IPS-18c (cell line): Measurements from ENCODE around the gene PTPN6.

ENCODE experiments used
- H3K4me3 ChIP-seq: 2 replicates; pipeline ENCODE4 v1.7.0; 2013; ENCODE audit warnings: low read depth, mild to moderate bottlenecking, low read length, moderate library complexity; ENCODE audit not compliant: insufficient read depth
- H3K9me3 ChIP-seq: one replicate; pipeline ENCODE4 v1.6.1; 2013; ENCODE audit warnings: mild to moderate bottlenecking, low read length, moderate library complexity; ENCODE audit not compliant: control insufficient read depth, insufficient read depth

Gene PTPN6

DNA sequence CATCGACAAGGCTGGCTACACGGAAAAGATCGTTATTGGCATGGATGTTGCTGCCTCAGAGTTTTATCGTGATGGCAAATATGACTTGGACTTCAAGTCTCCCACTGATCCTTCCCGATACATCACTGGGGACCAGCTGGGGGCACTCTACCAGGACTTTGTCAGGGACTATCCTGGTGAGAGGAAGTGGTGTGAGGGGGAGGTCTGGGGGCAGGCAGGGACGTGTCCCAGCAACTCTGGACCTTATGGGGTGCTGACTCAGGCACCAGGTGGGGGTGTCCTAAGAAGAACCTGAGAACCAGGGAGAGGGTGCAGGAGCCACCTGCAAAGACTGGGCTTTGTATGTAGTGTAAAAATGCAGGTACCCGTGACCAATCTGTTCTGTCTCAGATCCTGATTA is 31.6 kb upstream of the PTPN6 start:
- Histone ChIP-seq H3K9me3 (no peaks in the 10 kb centered on the region), H3K4me3 (no peak overlapping the region)

DNA sequence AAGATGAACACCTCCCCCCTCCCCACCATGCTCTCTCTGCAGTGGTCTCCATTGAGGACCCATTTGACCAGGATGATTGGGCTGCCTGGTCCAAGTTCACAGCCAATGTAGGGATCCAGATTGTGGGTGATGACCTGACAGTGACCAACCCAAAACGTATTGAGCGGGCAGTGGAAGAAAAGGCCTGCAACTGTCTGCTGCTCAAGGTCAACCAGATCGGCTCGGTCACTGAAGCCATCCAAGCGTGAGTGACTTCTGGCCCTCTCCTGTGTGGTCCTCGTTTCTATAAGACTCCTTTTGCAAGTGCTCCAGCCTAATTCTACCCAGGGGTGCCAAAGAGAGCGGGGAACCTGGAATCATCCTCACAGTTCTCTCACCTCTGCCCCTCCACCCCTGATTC is 29.6 kb upstream of the PTPN6 start:
- Histone ChIP-seq H3K4me3 (no peak overlapping the region), H3K9me3 (no peaks in the 10 kb centered on the region)

DNA sequence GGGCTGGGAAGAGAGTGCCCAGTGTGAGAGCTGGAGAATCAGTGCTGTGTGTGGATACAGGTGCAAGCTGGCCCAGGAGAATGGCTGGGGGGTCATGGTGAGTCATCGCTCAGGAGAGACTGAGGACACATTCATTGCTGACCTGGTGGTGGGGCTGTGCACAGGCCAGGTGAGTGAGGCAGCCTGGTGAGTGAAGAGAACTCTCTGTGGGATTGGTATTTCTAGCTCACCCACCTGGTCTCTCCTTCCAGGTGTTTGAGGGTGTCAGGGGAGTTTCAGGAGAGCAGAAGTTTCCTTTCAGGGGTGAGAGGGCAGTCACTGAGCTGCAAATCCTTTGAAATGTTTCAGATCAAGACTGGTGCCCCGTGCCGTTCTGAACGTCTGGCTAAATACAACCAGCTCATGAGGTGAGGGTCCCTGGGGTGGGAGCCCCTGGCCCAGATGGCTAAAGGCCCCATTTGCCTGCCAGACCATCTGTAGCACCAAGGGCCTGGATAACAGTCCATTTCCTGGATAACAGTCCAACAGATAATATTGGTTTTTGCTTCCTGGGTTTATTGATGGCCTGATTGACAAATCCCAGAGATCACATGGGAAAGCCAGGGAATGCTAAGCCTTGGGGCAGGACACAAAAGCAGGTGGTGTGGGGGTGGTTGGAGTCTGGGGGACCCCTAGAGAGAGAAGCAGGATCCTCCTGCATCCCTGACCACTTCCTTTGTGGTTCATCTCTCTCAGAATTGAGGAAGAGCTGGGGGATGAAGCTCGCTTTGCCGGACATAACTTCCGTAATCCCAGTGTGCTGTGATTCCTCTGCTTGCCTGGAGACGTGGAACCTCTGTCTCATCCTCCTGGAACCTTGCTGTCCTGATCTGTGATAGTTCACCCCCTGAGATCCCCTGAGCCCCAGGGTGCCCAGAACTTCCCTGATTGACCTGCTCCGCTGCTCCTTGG is 28.9 kb upstream of the PTPN6 start:
- H3K9me3 ChIP-seq: no peaks in the 10 kb centered on the region
- no peak overlapping the region for H3K4me3 ChIP-seq

DNA sequence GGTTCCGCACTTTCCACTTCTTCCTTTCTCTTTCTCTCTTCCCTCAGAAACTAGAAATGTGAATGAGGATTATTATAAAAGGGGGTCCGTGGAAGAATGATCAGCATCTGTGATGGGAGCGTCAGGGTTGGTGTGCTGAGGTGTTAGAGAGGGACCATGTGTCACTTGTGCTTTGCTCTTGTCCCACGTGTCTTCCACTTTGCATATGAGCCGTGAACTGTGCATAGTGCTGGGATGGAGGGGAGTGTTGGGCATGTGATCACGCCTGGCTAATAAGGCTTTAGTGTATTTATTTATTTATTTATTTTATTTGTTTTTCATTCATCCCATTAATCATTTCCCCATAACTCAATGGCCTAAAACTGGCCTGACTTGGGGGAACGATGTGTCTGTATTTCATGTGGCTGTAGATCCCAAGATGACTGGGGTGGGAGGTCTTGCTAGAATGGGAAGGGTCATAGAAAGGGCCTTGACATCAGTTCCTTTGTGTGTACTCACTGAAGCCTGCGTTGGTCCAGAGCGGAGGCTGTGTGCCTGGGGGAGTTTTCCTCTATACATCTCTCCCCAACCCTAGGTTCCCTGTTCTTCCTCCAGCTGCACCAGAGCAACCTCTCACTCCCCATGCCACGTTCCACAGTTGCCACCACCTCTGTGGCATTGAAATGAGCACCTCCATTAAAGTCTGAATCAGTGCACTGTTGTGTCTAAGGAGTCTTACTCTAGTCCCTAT is 28.0 kb upstream of the PTPN6 start:
- H3K4me3 ChIP-seq: no peak overlapping the region
- no peaks in the 10 kb centered on the region for H3K9me3 ChIP-seq

DNA sequence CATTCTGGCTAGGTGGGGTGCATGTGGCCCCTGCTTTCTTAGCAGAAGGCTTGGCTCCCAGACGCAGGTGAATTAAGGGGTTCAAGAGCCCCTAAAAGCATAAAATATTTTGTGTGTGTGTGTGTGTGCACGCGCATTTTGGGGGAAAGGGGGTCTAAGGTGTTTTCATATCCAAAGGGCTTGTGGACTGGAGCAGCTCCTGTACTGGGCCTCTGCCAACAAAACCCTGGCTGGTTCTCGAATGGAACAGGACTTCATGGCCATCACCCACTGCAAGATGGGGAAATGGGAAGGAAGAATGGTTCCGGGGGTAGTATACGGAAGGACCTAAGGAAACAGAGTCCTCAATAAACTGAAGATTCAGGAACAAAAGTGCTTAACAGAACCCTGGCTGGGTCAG is 27.3 kb upstream of the PTPN6 start:
- Histone ChIP-seq H3K9me3 (no peaks in the 10 kb centered on the region), H3K4me3 (no peak overlapping the region)

DNA sequence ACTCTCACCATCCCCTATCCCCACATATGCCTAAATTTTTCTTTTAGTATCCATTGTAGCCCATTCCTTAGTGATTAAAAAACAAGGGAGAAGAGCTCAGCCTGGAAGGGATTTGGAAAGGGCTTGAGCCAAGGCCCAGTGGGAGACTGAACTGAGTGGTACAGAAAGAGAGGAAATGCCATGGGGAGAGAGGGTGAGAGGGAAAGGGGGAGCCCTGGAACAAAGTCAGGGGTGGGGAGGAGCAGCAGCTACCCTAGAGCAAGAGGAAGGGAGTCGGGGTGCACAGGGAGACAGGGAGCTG is 26.0 kb upstream of the PTPN6 start:
- peak overlapping the region; percentile 28; the same call in 1 of the 2 replicates for H3K4me3 ChIP-seq
- H3K9me3 ChIP-seq: no peaks in the 10 kb centered on the region

DNA sequence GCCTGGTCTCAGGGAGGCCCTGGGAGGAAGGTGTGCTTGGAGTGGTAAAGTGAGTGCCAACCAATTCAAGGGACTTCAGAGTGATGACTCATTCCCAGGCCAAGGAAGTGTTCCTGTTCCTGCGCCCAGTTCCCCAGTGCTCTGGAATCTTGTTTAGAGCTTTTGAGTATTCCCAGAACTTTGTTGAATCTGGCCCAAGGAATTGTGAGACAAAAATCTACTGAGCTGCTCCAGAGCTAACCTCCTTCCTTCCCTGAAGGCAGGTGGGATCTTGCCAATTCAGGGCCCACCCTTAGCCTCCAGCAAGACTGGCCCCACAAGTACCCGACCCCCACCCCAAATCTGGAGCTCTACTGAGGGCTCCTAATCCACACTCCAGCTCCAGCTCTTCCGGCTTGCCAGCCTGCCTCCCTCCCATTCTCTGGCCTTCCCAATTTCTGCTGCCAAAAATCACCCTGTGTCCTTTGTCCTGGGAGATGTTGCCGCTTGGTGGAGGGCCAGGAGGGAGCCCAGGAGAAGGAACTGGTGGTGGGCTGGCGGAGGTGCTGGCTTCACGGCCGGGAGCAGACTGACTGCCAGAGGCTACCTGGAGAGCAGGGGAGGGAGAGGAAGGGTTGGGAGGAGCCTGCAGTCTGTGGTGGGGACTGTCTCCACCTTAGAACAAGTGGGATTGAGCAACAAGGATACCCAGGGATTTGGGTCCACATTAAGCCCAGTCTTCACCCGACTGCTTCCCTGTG is 25.4 kb upstream of the PTPN6 start:
- Histone ChIP-seq H3K4me3 (peak overlapping the region; percentile 64), H3K9me3 (no peaks in the 10 kb centered on the region)

DNA sequence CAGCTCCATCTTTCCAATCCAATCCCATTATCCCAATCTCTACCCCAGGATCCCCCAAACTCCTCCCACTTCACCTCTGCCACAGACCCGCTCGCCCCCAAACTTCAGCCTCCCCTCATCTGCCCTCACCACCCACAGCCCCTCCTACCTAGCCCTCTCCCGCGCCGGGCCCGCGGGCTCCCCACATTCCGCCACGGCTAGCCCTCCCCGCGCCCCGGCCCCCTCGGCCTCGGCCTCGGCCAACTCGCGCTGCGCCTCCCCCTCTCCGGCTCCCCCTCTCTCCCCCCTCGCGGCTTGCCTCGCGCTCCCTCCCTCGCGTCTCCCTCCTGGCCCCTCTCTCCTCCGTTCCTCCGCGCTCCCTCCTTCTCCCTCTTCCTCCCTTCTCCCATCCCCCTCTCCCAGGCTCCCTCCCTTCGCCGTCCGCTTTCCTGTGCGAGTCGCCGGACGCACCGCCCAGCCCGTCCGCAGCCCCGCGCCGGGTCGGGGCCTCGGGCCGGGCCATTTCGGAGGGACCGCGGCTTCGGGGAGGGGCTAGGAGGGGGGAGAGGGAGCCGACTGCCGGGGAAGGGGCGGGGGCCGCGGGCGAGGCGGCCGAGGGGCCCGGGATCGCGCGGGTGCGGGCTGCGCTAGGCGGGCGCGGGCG is 23.7 kb upstream of the PTPN6 start, which contains the start of gene ATN1:
Gene ATN1, plus strand, starts transcription at position 581 of the 643 bp plus-strand sequence. CDS start 6,043 bp downstream, outside the sequence.
- no peaks in the 10 kb centered on the region for H3K9me3 ChIP-seq

DNA sequence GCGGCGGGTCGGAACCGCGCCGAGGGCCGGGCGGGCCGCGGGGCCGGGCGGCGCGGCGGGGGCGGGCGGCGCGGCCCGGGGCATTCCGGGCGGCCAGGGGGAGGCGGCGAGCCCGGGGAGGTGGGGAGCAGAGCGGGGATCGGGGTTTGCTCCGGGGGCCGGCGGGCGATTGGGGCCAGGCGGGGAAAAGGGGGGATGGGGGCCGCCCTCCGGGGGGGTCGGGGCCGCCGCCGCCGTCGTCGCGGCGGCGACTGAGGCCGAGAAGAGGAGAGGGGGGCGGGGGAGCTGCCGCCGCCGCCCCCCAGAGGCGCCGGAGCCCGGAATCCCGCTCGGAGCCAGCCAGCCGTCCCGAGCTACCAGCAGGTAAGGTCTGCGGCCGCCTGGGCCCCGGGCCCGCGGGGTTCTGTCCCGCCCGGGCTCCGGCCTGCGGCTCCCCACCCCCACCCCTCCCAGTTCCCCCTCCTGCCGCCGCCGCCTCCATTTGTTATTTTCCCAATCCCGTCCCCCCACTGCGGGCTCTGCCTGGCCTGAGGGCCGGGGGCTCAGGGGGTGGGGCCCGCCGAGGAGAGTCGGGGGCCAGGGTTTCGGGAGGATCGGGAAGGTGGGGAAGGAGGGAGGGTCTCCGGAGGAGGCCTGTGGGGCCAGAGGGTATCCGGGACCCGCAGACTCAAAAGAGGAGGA is 23.0 kb upstream of the PTPN6 start:
- H3K9me3 ChIP-seq: no peaks in the 10 kb centered on the region
- peak overlapping the region; percentile 93 for H3K4me3 ChIP-seq

More for the DNA sequence above, 23.7 kb upstream of the PTPN6 start, which contains the start of gene ATN1:
- H3K4me3 ChIP-seq: peak within 1 kb of the TSS; percentile 93

DNA sequence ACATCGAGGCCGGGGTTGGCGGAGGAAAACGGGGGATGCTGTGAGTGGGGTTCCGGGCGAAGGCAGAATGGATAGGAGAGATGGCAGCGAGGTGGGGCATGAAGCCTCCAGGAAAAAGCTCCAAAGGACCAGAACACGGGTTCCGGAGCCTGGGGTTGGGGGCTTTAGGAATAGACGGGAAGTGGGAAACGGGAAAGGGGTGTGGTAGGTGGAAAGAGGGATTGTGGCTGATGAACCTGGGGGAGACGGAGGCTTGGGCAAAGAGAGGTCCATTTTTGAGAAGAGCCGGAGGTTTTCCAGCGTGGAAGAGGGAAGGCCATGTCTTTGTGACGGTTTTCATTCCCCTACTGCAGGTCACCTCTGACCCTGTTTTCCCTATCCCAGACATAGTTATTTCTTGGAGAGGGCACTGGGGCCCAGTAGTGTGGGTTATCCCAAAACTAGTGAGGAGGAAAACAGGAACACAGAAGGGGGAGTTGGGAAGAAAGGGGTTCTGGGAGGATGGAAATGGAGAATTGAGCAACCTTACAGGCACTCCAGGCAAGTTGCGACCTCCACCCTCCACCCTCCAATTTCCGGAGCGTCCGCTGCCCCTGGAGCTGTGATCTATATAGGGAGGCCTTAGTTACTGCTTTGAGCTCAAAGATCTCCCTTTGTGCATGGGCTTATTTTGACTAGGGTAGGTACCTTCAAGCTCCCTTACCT is 22.3 kb upstream of the PTPN6 start:
- Histone ChIP-seq H3K9me3 (no peaks in the 10 kb centered on the region), H3K4me3 (peak overlapping the region; percentile 93)

DNA sequence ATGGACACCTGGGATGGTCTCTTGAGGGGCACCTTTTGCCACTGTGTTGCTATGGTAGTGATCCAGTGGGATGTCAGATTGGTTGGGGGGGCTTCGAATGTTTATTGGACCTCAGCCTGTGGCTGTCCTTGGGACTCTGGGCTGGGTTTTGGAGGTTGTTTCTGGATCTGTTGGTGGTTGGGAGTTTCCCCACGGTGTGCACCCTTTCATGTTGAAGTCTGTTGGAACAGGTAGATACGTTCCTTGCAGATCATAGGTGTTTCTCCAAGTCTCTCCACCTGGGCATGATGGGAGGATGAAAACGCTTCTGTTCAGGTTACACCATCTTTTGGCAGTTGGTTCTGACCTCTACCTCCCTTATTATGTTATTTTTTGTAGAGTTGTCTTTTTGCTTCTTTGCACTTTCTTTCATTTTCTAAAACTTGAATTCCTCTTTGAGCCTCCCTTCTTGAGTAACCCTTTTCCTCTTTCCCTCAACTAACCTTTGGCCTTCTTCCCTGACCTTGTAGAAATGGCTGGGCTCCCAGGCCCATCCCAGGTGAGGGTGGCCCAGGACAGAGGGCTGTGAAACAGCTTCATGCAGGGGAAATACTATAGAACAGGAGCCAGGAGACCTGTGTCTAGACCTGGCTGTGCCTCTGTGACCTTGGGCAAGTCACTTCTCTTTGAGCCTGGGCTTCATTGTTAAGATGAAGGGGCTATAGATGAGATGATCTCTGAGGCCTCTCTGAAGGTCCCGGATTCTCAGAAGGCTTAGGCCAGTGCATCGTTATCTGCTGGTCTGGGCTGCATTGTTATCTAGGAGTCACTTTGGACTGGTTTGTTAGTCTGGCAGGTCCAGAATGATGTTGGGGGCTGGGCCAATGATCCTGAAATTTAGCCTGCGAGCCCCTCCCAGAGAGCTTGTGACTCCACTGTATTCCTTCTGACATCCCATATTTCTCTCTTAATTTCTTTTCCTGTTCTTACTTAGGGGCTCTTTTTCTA is 21.4 kb upstream of the PTPN6 start:
- Histone ChIP-seq H3K4me3 (peak overlapping the region; percentile 93), H3K9me3 (no peaks in the 10 kb centered on the region)

DNA sequence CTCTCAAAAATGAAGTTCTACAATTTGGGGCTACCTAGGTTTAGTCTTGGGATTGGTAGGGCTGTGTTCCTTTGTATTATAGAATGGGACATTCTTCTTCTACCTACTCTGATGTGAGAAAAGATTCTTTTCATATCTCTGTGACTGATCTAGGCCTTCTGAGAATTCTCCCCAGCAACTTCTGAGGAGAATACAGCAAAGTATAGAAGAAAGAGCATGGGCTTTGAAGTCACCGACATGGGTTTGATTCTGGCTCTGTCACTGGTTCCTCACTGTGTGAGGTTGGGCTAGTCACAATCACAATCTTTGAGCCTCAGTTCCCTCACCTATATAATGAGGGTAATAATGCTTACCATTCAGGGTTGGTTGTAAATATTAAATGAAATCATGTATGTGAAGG is 18.4 kb upstream of the PTPN6 start:
- Histone ChIP-seq H3K9me3 (no peaks in the 10 kb centered on the region), H3K4me3 (no peak overlapping the region)

DNA sequence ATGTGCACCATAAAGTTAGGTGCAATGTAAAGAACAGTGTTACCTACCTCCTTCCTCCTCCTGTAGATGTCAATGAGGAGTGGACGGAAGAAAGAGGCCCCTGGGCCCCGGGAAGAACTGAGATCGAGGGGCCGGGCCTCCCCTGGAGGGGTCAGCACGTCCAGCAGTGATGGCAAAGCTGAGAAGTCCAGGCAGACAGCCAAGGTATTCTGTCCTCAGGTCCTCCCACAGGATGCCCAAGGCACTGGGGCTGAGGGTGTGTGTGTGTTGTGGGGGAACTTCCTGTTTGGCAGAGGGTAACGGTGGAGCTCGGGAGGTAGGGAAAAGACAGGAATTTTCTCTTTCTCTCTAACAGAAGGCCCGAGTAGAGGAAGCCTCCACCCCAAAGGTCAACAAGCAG is 17.0 kb upstream of the PTPN6 start:
- Histone ChIP-seq H3K9me3 (no peaks in the 10 kb centered on the region), H3K4me3 (no peak overlapping the region)

DNA sequence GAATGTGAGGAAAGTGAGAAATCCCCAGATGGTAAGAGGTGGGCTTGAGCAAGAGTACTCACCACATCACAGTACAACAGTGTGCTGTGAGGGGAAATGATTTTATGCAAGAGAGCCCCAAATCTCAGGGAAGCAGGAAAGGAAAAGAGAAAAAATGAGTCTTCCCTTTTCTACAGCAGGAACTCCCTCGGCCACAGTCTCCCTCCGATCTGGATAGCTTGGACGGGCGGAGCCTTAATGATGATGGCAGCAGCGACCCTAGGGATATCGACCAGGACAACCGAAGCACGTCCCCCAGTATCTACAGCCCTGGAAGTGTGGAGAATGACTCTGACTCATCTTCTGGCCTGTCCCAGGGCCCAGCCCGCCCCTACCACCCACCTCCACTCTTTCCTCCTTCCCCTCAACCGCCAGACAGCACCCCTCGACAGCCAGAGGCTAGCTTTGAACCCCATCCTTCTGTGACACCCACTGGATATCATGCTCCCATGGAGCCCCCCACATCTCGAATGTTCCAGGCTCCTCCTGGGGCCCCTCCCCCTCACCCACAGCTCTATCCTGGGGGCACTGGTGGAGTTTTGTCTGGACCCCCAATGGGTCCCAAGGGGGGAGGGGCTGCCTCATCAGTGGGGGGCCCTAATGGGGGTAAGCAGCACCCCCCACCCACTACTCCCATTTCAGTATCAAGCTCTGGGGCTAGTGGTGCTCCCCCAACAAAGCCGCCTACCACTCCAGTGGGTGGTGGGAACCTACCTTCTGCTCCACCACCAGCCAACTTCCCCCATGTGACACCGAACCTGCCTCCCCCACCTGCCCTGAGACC is 15.6 kb upstream of the PTPN6 start:
- Histone ChIP-seq H3K4me3 (no peak overlapping the region), H3K9me3 (no peaks in the 10 kb centered on the region)
